ENCODE measurements around the gene UBL4A.

GRCh38 chrX:154458954-154459778, 27.2 kb downstream of the UBL4A start:
- TF ChIP-seq CTCF (IDR thresholded peaks at IDR 0.05) (no peak), EZH2 (IDR thresholded peaks at IDR 0.05) (no peak), EZH2phosphoT487 (IDR thresholded peaks at IDR 0.05) (no peak)

All from neural progenitor cell (in vitro differentiated cells).